GM19468 (cell line): Measurements from ENCODE around the gene MS4A8.
"Not testable (repeated sequence)": the region's sequence is repeated elsewhere in the genome, so short reads cannot be mapped to it uniquely, and the experiment has no call there.

ENCODE experiments used
- ATAC-seq: cut with Tn5 transposase; IDR thresholded peaks from one replicate; pipeline ENCODE4 v1.9.1; 2021; ENCODE audit warnings: mild to moderate bottlenecking, moderate library complexity, moderate number of reproducible peaks; ENCODE audit not compliant: unreplicated experiment; ENCODE audit errors: extremely low read depth

The MS4A8 gene

DNA sequence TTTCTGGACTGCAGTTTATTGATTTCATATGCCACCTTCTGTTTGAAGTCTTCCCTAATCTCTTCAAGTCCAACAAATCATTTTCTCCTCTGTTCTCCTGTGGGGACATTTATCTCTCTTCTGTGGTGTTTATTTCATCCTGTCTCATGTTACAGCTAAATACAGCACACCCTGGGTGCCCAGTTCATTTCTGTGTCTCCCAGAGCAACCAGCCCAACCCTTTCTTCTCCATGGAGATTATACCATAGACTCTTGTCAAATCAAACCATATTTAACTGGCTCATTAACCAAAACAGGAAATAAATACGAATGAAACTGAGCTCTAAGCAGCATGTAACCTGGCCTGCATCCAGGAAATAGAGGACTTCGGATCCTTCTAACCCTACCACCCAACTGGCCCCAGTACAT, at the start of gene MS4A8:
TSS of gene MS4A8 (plus strand) at position 329 of the 408 bp plus-strand sequence. CDS start 1,249 bp downstream, outside the sequence.
- ATAC-seq, result no peak

DNA sequence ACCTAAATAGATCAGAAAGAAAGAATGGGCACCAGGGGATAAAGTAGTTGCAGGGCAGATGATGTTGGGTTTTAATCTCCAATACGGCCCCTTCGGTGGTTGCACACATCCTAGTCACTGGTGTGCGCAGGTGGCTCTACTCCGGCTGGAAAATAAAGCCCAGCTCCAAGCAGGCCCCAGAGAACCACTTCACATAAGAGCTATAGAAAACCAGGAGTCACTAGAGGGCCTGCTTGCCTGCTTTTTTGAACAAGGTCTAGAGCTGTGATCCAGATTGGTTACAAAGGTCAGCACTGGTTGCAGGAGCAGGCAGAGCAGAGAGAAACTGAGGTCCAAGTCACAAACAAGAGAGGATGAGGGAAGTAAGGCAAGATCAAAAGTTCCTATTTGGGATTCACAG, 41.5 kb upstream of the MS4A8 start:
- ATAC-seq, result no peak

DNA sequence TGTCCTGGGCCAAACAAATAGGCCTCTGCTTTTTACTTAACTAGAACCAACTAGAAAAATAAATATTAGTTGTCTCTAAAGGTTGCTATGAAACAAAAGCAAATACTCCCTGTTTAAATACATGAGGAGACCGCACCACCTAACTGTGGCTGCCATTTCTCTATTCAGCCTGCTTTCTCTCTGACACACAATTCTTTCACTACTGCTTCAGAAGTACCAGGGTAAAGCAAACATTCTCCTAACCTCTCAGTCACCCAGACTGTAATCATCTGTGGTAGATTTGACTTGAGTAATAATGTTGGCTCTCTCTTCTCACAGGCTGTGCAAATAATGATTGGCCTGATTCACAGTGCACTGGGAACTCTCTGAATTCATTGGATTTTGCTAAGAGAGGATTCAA, 41.0 kb upstream of the MS4A8 start:
- no peak for ATAC-seq

- ATAC-seq, result no peak
Observed at GRCh38 chr11:60672255-60672654, 27.2 kb upstream of the MS4A8 start.

- not testable (repeated sequence) for ATAC-seq
Observed at GRCh38 chr11:60678231-60678630, 21.2 kb upstream of the MS4A8 start.

GRCh38 chr11:60679879-60680278, 19.5 kb upstream of the MS4A8 start:
- no peak for ATAC-seq

DNA sequence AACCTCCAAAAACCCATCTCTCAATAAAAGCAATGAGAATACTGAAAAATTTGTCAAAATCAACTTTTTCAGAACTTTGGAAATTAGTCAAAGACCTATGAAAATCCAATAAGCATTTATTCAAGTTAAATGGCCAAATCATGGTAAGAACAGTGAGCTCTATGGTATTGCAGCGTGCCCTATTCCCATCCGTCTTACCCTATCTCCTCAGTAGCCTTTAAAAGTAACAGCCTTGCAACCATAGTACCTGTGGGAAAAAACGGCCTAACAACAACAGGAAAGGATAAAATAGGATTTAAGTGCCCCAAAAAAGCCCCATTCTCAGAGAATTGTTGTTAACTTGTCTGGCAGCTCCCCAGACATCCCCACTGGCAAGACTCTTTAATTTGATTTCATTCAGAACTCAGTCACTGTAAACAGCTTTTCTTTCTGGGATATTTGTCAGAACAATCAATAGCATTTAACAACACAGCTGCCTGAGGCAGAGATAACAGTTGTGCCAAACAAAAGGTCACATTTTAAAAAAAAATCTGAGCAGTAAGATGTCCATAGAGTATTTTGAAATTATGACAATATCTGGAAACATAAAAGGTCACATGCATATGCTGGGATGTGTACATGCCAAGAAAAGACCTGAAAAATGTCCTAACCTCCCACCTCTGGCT, 18.8 kb upstream of the MS4A8 start:
- ATAC-seq, result no peak

DNA sequence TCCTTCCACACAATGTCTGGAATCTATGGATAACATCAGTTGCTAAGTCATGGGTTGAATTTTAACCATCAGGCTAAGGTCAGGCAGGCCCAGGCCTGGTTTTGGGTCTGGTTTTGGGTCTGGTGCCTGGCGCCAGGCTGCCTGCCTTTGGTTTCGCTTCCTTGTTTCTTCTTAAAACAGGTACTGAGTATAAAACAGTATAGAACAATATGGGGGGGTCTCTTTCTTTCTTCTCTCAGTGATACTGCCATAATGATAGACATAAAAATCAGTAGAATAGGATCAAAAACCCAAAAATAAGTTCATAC, 14.9 kb upstream of the MS4A8 start:
- not testable (repeated sequence) for ATAC-seq

DNA sequence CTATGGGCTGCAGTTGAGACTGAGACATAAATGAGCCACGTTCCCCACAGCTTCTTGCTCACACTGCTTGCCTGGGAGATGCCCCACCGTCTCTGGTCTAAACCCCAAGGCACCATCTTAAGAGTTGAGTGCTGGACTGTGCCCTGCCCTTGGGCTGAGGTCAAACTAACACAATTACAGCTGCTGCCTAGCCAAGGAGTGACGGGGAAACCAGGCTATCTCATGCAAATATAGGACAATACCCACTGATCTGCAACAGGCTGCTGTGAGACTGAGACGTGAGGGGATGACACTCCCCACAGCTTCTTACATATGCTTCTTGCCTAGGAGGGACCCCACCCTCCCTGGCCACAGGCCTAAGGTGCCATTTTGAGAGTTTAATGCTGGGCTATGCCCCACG, 7.8 kb upstream of the MS4A8 start:
- no peak for ATAC-seq

DNA sequence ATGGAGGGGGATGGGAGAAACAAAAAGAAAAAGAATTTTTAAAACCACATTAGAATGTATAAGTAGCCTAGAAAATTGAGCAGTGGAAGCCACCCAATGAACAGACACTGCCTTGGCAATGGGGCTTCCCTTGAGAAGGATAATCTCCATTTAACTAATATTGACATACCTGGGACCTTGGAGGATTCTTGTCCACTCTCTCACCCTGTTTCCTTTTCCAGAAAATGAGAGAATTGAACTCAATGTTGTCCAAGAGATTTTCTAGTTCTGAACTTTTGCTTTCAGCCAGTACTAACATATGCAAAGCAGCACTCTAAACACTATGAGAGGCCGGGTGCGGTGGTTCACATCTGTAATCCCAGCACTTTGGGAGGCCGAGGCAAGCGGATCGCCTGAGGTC, 524 bp downstream of the MS4A8 start:
- ATAC-seq, result no peak

- ATAC-seq, result no peak
Observed at GRCh38 chr11:60700689-60701468, 1.5 kb downstream of the MS4A8 start.

DNA sequence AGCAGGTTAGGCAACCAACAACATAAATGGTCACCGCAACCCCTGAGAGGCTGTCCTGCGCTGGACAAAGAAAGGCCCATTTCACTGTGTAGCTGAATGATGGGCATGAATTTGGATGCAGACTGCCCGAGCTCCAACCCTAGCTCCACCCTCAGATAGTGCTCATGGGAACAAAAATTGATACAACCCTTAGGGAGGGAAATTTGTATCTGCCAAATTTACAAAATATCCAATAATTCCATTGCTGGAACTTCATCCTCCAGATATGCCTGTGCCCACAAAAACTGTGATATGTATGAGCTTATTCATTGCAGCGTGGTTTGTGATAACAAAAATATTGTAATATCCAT, 2.0 kb downstream of the MS4A8 start:
- no peak for ATAC-seq

DNA sequence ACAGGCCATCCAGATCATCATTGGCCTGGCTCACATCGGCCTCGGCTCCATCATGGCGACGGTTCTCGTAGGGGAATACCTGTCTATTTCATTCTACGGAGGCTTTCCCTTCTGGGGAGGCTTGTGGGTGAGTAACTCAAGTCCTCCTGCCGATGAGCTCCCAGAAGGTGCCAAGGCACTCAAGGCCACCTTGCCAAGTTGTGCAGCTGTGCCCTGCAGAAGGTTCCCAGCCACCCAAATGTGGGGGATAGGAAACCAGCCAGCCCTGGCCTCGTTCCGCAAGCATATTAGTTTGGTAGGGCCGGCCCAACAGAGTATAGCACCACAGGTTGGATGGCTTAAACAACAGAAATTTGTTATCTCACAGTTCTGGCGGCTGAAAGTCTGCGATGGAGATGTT, 4.0 kb downstream of the MS4A8 start:
- ATAC-seq, result no peak

- no peak for ATAC-seq
Observed at GRCh38 chr11:60705895-60706294, 6.5 kb downstream of the MS4A8 start.

- no peak for ATAC-seq
Observed at GRCh38 chr11:60706931-60707330, 7.5 kb downstream of the MS4A8 start.

GRCh38 chr11:60710482-60710881, 11.1 kb downstream of the MS4A8 start:
- no peak for ATAC-seq

GRCh38 chr11:60711276-60711675, 11.9 kb downstream of the MS4A8 start:
- no peak for ATAC-seq

- ATAC-seq, result not testable (repeated sequence)
Observed at GRCh38 chr11:60713423-60713822, 14.0 kb downstream of the MS4A8 start.

GRCh38 chr11:60717956-60718355, 18.5 kb downstream of the MS4A8 start:
- ATAC-seq, result no peak

DNA sequence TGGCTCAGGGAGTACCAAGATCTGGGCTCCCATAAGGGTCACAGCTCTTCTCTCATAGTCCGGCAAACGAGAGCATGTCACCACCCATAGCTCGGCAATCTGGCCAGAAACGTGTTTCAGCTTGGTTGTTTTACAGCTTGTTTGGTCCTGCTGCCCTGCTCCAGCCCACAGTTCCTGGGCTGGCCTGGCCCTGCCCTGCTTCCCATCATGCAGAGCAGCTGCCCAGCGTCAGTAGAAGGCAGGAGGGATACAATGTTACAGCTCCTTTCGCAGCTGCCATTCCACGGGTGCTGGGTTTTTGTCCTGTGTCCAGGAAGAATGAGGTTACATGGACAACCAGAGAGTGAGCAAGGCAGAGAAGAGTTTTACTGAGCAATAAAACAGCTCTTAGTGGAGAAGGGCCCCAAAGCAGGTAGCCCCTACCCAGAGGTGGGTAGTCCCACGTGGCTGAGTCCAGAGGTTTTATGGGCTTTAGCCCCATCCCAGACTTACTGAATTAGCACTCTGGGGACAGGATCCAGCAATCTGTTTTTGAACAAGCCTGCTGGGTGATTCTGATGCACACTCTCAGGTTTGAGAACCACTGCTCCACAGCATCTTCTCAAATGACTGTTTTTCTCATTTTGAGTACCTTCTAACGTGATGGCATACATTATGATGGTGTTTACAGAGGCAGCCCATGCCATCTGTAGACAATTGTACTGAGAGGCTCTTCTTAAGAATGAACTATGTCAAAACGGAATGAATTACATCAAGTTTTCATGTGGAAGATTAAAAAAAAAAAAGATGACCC, 19.3 kb downstream of the MS4A8 start:
- ATAC-seq, result no peak

DNA sequence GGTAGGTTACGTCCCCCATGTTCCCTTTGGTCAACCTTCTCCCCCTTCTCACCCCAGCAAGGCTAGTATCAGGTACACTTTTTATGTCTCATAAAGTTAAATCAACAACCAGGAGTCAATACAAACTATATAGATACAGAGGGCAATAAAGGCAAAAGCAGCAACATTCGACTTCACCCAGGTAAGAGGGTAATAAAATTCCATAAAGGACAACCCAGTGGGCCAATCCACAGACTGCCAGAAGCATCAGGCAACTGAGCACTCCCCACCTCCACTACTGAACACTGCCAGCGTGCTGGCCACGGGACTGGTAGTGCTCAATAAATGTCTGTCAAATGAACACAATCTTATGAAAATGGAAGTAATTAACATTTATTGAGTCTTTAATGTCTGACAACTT, 20.0 kb downstream of the MS4A8 start:
- ATAC-seq, result no peak
